HG03039 (cell line): Measurements from ENCODE around the gene KASH5.
"Not testable (repeated sequence)": the region's sequence is repeated elsewhere in the genome, so short reads cannot be mapped to it uniquely, and the experiment has no call there.

Source experiments
- ATAC-seq: cut with Tn5 transposase; IDR thresholded peaks from one replicate; pipeline ENCODE4 v1.9.1; 2021; ENCODE audit warnings: mild to moderate bottlenecking, moderate library complexity; ENCODE audit not compliant: unreplicated experiment

Gene KASH5

GRCh38 chr19:49434907-49435583 lies 47.0 kb downstream of the KASH5 start:
- no peak for ATAC-seq

GRCh38 chr19:49435670-49436069 lies 47.6 kb downstream of the KASH5 start:
- no peak for ATAC-seq

GRCh38 chr19:49436381-49437017 lies 48.5 kb downstream of the KASH5 start:
- no peak for ATAC-seq

GRCh38 chr19:49437231-49437630 lies 49.2 kb downstream of the KASH5 start:
- ATAC-seq = no peak

DNA sequence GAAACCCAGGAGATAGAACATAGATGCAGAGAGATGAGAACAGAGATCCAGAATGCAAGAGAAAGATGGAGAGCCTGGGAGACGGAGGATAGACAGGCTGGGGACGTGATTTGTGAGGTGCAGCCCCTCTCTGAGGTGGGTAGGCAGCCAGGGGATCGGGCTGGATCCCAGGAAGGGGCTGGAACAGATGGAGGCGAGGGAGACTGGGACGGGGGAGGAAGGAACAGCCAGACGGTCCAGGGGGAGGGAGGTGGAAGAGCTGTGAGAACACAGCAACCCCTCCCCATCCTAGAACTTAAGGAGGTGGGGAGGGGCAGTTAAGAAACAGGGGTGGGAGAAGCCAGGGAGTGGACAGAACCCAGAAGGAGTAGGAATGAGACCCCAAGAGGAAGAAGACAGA lies 50.2 kb downstream of the KASH5 start:
- ATAC-seq = no peak

DNA sequence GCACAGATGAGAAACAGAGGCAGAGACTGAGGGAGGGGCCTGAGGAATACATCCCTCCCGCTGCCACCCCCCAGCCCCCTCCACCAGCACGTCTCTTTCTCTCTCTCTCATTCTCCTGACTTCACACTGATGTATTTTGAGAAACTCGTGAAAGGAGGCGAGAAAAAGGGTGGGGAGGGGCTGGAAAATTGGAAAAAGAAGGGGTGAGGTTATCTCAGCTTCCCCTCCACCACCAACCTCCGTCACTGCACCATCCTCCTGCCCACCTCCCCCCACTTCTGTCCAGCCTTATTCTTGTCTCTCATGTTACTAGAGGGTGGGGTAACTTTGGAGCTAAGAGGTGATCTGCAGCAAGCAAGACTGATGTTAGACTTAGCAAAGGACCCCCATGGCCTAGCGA lies 51.8 kb downstream of the KASH5 start:
- ATAC-seq = no peak

- no peak for ATAC-seq
These were observed 52.6 kb downstream of the KASH5 start for GRCh38 chr19:49440439-49441209.

- ATAC-seq = no peak
These were observed 53.3 kb downstream of the KASH5 start, which contains the start of gene SLC17A7 for GRCh38 chr19:49441210-49441959. Gene SLC17A7 (minus strand): TSS chr19:49441527. CDS start chr19:49441379, 148 bp downstream.

- ATAC-seq = no peak
These were observed 53.9 kb downstream of the KASH5 start for GRCh38 chr19:49441960-49442350.

- no peak for ATAC-seq
These were observed 54.3 kb downstream of the KASH5 start for GRCh38 chr19:49442354-49442753.

- ATAC-seq = peak; percentile 15
These were observed 54.8 kb downstream of the KASH5 start for GRCh38 chr19:49442771-49443365.

DNA sequence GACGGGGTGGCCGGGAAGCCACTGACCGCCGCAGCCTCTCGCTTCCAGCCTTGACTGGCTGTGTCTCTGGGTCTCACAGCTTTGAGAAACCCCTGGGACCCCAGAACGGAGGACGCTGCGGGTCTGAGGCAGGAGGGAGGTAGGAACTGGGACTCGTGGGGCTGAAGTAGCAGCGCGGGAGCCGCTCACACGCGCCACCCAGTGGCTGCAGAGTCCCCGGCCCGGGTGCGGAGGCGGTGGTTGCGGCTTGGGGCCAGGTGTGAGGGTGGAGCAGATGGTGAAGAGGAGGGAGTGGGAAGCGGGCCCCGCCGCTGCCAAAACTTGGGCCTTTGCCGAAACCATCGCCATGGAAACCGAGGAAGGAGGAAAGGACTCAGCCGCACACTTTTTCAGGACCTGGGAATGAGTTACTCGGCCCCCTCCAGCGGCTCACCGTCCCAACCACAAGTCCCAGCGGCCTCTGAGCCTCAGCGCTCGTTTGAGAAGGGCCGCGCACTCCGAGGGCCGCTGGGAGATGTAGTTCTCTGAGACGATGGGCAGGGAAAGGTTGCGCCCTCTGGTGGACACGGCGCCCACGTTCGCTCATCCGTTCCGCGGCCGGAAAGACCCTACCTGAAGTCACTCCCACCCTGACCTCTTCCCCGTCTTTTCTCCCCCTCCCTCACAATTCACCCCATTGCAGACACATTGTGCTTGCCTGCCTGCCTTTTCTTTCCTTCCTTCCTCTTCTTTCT lies 55.5 kb downstream of the KASH5 start:
- peak; percentile 63 for ATAC-seq

DNA sequence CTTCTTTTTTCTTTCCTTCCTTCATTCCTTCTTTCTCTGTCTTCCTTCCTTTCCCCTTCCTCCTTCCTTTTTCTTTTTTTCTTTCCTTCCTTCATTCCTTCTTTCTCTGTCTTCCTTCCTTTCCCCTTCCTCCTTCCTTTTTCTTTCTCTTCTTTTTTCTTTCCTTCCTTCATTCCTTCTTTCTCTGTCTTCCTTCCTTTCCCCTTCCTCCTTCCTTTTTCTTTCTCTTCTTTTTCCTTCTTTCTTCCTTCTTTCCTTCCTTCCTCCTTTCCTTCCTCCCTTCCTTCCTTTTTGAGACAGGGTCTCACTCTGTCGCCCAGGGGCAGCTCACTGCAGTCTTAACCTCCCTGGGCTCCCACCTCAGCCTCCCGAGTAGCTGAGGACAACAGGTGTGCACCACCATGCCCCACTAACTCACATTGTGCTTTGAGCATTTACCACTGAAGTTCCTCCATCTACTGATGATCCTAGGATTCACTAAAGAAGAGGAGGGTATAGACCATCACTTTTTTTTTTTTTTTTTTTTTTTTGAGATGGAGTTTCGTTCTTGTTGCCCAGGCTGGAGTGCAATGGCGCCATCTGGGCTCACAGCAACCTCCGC lies 56.2 kb downstream of the KASH5 start:
- not testable (repeated sequence) for ATAC-seq

- no peak for ATAC-seq
These were observed 57.9 kb downstream of the KASH5 start for GRCh38 chr19:49445997-49446396.

DNA sequence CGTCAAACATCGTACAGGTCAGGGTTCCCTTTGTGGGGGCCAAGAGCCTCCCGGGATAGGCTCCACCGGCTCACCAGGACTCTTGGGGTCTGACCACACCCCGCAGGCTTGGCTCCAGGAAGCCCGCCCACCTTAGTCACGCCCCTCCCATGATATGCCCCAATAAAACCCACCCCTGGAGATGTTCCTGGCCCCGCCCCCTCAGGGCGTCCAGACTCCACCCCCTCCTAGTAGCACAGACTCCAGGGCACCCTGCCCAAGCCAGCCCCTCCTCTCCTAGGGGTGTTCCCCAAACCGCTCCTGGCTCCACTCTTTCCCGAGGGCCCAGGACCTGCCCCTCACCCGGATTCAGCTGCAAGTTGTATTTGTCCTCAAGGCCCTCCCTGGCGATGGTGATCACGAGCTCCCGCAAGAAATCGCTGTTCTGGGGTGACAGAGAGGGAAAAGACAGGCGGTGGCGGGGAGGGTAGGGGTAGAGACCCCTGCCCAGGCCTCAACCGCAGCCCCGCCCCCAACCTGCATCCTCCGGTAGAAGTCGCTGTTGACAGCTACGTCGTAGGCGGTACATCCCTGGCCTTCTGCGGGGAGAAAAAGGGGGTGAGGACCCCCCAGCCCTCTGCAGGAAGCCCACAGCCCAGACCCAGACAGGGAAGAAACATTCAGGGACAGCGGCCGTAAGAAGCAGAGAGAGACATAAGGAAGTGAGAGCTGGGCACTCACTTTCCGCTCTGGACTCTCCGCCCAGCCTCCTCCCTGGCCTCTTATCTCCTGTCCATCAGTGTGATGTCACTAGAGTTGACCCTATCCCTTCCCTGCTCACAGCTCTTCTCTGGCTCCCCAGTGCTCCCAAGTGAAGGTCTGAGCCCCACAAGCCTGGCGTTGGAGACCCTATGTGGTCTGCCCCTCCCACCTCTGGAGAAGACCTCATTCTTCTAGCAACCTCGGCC lies 59.7 kb downstream of the KASH5 start:
- no peak for ATAC-seq

DNA sequence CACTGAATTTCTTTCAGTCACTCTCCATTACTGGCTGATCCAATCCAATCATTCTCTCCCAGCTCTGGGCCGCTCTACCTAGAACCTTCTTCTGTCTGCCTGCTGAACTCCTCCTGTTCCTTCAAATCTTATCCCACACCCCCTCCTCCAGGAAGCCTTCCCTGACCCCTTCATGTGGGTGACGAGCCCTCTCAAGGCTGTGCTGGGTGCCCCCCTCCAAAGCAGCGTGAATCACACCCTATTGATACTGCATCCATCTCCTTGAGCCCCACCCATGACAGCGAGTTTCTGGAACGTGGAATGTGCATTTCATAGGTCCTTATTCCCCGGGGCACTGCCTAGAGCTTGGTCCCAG lies 60.4 kb downstream of the KASH5 start:
- no peak for ATAC-seq

DNA sequence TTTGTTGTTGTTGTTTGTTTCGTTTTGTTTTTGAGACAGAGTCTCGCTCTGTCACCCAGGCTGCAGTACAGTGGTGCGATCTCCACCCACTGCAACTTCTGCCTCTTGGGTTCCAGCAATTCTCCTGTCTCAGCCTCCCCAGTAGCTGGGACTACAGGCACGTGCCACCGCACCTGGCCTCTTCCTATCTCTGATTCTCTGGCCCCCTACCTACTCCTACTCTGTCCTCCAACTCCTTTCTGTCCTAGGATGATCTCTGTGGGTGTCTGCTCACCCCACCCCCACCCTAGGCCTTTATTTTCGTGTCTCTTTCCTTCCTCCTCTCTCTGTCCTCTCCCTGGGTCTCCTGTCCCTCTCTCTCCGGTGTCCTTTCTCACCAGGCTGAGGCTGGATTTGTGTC lies 62.4 kb downstream of the KASH5 start:
- ATAC-seq = no peak

- ATAC-seq = peak; percentile 54
These were observed 63.6 kb downstream of the KASH5 start, which contains the start of gene PIH1D1 for GRCh38 chr19:49451430-49452181. Gene PIH1D1 (minus strand): TSS chr19:49451814. CDS start chr19:49451574, 240 bp downstream.
